ENCODE data around the gene KCNQ2.
"Not testable (repeated sequence)": the region's sequence is repeated elsewhere in the genome, so short reads cannot be mapped to it uniquely, and the experiment has no call there.

The KCNQ2 gene

GRCh38 chr20:63471981-63472831, at the start of gene KCNQ2:
Gene KCNQ2 (minus strand): TSS chr20:63472655. CDS start chr20:63472463, 192 bp downstream.
- DNase-seq, result no peak

- DNase-seq, result no peak
Measured at GRCh38 chr20:63521602-63522001, 49.1 kb upstream of the KCNQ2 start.

GRCh38 chr20:63520934-63521601, 48.6 kb upstream of the KCNQ2 start:
- DNase-seq, result peak; percentile 66

GRCh38 chr20:63520504-63520933, 48.1 kb upstream of the KCNQ2 start, which contains the start of gene PPDPF:
Gene PPDPF (plus strand): TSS chr20:63520765. CDS start chr20:63521309, 544 bp downstream.
- DNase-seq, result peak; percentile 87

GRCh38 chr20:63519668-63520503, 47.4 kb upstream of the KCNQ2 start:
- DNase-seq, result peak; percentile 77

GRCh38 chr20:63518946-63519667, 46.7 kb upstream of the KCNQ2 start:
- no peak for DNase-seq

- no peak for DNase-seq
Measured at GRCh38 chr20:63518351-63518861, 46.0 kb upstream of the KCNQ2 start.

- DNase-seq, result no peak
Measured at GRCh38 chr20:63517376-63518309, 45.2 kb upstream of the KCNQ2 start.

GRCh38 chr20:63514520-63514919, 42.1 kb upstream of the KCNQ2 start:
- DNase-seq, result not testable (repeated sequence)

- no peak for DNase-seq
Measured at GRCh38 chr20:63513207-63513606, 40.8 kb upstream of the KCNQ2 start.

GRCh38 chr20:63509088-63509564, 36.7 kb upstream of the KCNQ2 start:
- no peak for DNase-seq

- DNase-seq, result no peak
Measured at GRCh38 chr20:63508072-63508768, 35.8 kb upstream of the KCNQ2 start.

- no peak for DNase-seq
Measured at GRCh38 chr20:63507083-63507743, 34.8 kb upstream of the KCNQ2 start.

GRCh38 chr20:63505723-63506122, 33.3 kb upstream of the KCNQ2 start:
- DNase-seq, result no peak

GRCh38 chr20:63505281-63505680, 32.8 kb upstream of the KCNQ2 start:
- no peak for DNase-seq

GRCh38 chr20:63504642-63505041, 32.2 kb upstream of the KCNQ2 start:
- no peak for DNase-seq

GRCh38 chr20:63503524-63503923, 31.1 kb upstream of the KCNQ2 start:
- DNase-seq, result no peak

GRCh38 chr20:63502671-63503172, 30.3 kb upstream of the KCNQ2 start:
- DNase-seq, result no peak

All from CD4-positive, alpha-beta T cell treated with Interleukin-10 for 1 hour (primary cell).